Keratinocyte (primary cell): Measurements from ENCODE around the gene FXYD5. TPM values are rescaled to one million over a fixed set of nuclear protein-coding genes. Genes with fewer than 3 reads are reported as not detected.

Source experiments
- DNase-seq: peaks from one replicate; pipeline ENCODE4 v3.0.0-alpha.2; 2011; ENCODE audit warnings: low read depth, missing footprints, low spot score
- FAIRE-seq: peaks from 2 replicates; lab custom pipeline; 2011; peaks lifted over from hg19 to GRCh38; lab: Jason Lieb, UNC
- H2AFZ ChIP-seq: 2 replicates; pipeline ENCODE4 v1.6.0; 2012; ENCODE audit warnings: low read length, control low read depth, inconsistent platforms; ENCODE audit not compliant: control insufficient read depth
- H3K27ac ChIP-seq: 2 replicates; pipeline ENCODE4 v1.5.1; 2011; ENCODE audit warnings: low read length; ENCODE audit not compliant: control insufficient read depth, insufficient read depth
- H3K27me3 ChIP-seq: 3 replicates; pipeline ENCODE4 v1.6.0; 2011; ENCODE audit warnings: low read length; ENCODE audit not compliant: control insufficient read depth, insufficient read depth; ENCODE audit errors: extremely low read depth
- H3K36me3 ChIP-seq, 2 experiments: 2 replicates in 1 of 2; 3 replicates in 1 of 2; pipeline ENCODE4 v1.5.1; 2011; ENCODE audit warnings: low read length in 2 of 2, mild to moderate bottlenecking in 1 of 2; ENCODE audit not compliant: control insufficient read depth in 2 of 2, insufficient read depth in 2 of 2; ENCODE audit errors: extremely low read depth in 1 of 2
- H3K4me1 ChIP-seq: 3 replicates; pipeline ENCODE4 v1.5.1; 2011; ENCODE audit warnings: low read length; ENCODE audit not compliant: control insufficient read depth, insufficient read depth; ENCODE audit errors: extremely low read depth
- H3K4me2 ChIP-seq: 3 replicates; pipeline ENCODE4 v1.6.0; 2011; ENCODE audit warnings: low read depth, low read length; ENCODE audit not compliant: control insufficient read depth, insufficient read depth; ENCODE audit errors: extremely low read depth
- H3K4me3 ChIP-seq, 3 experiments: fragments of 200-600 bp in 1 of 3; sonication (generic) in 1 of 3; 2 replicates in 2 of 3; 3 replicates in 1 of 3; pipeline ENCODE4 v1.5.1; 2011 to 2016; ENCODE audit warnings: low read length in 3 of 3, mild to moderate bottlenecking in 3 of 3, control low read depth in 2 of 3, inconsistent platforms in 1 of 3, low read depth in 1 of 3, mixed read lengths in 1 of 3, mixed run types in 1 of 3, moderate library complexity in 1 of 3; ENCODE audit not compliant: control insufficient read depth in 2 of 3, insufficient read depth in 2 of 3; ENCODE audit errors: extremely low read depth in 1 of 3
- H3K79me2 ChIP-seq: 2 replicates; pipeline ENCODE4 v1.6.0; 2012; ENCODE audit warnings: low read length; ENCODE audit not compliant: control insufficient read depth, insufficient read depth
- H3K9ac ChIP-seq: 3 replicates; pipeline ENCODE4 v1.6.0; 2011; ENCODE audit warnings: low read length; ENCODE audit not compliant: control insufficient read depth, insufficient read depth; ENCODE audit errors: extremely low read depth
- H3K9me1 ChIP-seq: 3 replicates; pipeline ENCODE4 v1.6.0; 2011; ENCODE audit warnings: low read length; ENCODE audit not compliant: control insufficient read depth, insufficient read depth; ENCODE audit errors: extremely low read depth
- H3K9me3 ChIP-seq: 2 replicates; pipeline ENCODE4 v1.5.1; 2012; ENCODE audit warnings: low read depth, low read length; ENCODE audit not compliant: control insufficient read depth
- H4K20me1 ChIP-seq: 3 replicates; pipeline ENCODE4 v1.6.0; 2011; ENCODE audit warnings: low read length; ENCODE audit not compliant: control insufficient read depth, insufficient read depth; ENCODE audit errors: extremely low read depth
- EZH2 ChIP-seq: IDR thresholded peaks from one replicate; pipeline ENCODE4 v1.6.1; 2012; ENCODE audit warnings: inconsistent platforms, mild to moderate bottlenecking, low read length, moderate library complexity
- dilution Hi-C: fragments of 300-500 bp; cut with MboI; formaldehyde crosslinking; loops from one replicate; pipeline ENCODE4 v1.7.0; 2020; ENCODE audit warnings: low sequenced_read_pairs; ENCODE audit not compliant: extremely low pct_ligation_motif_present
- polyA plus RNA-seq, 5 experiments: library from polyadenylated mRNA; depleted of rRNA in 3 of 5; stranded (reverse) in 3 of 5; stranded (forward) in 1 of 5; unstranded in 1 of 5; fragments of >200 nt; gene quantifications; 1 replicate in 1 of 5; 2 replicates in 3 of 5; 3 replicates in 1 of 5; pipeline versions ENCODE4 v1.2.1 to v1.2.3, GENCODE V29; 2011 to 2012; ENCODE audit warnings: missing spikeins in 2 of 5, low read depth in 1 of 5, low replicate concordance in 1 of 5
- TF ChIP-seq, protein P1 (sequence below), 3 experiments: IDR thresholded peaks in 1 of 3; conservative IDR thresholded peaks in 1 of 3; optimal IDR thresholded peaks in 1 of 3; 2 replicates in 2 of 3; 3 replicates in 1 of 3; pipeline versions ENCODE3 to v1.5.1; 2011; ENCODE audit warnings: low read length in 3 of 3, mild to moderate bottlenecking in 3 of 3, moderate library complexity in 2 of 3, control low read depth in 1 of 3, inconsistent platforms in 1 of 3; ENCODE audit not compliant: insufficient read depth in 2 of 3; ENCODE audit errors: extremely low read depth in 1 of 3

The FXYD5 gene
- polyA plus RNA-seq, 1 donor (not counting 4 experiments of a cell fraction or from before 2014, with no cell fraction given), result 122 TPM

- Histone ChIP-seq H3K27me3 (no peaks in the 10 kb centered on the region), H3K9me1 (no peaks in the 10 kb centered on the region), H2AFZ (no peak overlapping the region), H3K4me1 (peaks cover 36% of the 10 kb centered on the region), H4K20me1 (no peaks in the 10 kb centered on the region), H3K36me3 (no peaks in the 10 kb centered on the region), H3K9ac (no peak overlapping the region), H3K79me2 (no peaks in the 10 kb centered on the region), H3K9me3 (no peaks in the 10 kb centered on the region), H3K4me3 (no peak overlapping the region), H3K27ac (peak overlapping the region; percentile 43), H3K4me2 (peak overlapping the region; percentile 10)
- no peak for FAIRE-seq
- dilution Hi-C loops, result no loop called here
- TF ChIP-seq EZH2, result no peak
- TF ChIP-seq, protein P1, sequence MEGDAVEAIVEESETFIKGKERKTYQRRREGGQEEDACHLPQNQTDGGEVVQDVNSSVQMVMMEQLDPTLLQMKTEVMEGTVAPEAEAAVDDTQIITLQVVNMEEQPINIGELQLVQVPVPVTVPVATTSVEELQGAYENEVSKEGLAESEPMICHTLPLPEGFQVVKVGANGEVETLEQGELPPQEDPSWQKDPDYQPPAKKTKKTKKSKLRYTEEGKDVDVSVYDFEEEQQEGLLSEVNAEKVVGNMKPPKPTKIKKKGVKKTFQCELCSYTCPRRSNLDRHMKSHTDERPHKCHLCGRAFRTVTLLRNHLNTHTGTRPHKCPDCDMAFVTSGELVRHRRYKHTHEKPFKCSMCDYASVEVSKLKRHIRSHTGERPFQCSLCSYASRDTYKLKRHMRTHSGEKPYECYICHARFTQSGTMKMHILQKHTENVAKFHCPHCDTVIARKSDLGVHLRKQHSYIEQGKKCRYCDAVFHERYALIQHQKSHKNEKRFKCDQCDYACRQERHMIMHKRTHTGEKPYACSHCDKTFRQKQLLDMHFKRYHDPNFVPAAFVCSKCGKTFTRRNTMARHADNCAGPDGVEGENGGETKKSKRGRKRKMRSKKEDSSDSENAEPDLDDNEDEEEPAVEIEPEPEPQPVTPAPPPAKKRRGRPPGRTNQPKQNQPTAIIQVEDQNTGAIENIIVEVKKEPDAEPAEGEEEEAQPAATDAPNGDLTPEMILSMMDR (optimal IDR thresholded peaks at IDR 0.05 in 1 of 3, IDR thresholded peaks at IDR 0.05 in 1 of 3, conservative IDR thresholded peaks at IDR 0.05 in 1 of 3; ENCODE audit: extremely low read depth in 1 of 3, insufficient read depth in 2 of 3, low read length in 3 of 3), result no peak
- DNase-seq, result no peak
These were observed 45.8 kb upstream of the FXYD5 start for GRCh38 chr19:35108730-35109129.

DNA sequence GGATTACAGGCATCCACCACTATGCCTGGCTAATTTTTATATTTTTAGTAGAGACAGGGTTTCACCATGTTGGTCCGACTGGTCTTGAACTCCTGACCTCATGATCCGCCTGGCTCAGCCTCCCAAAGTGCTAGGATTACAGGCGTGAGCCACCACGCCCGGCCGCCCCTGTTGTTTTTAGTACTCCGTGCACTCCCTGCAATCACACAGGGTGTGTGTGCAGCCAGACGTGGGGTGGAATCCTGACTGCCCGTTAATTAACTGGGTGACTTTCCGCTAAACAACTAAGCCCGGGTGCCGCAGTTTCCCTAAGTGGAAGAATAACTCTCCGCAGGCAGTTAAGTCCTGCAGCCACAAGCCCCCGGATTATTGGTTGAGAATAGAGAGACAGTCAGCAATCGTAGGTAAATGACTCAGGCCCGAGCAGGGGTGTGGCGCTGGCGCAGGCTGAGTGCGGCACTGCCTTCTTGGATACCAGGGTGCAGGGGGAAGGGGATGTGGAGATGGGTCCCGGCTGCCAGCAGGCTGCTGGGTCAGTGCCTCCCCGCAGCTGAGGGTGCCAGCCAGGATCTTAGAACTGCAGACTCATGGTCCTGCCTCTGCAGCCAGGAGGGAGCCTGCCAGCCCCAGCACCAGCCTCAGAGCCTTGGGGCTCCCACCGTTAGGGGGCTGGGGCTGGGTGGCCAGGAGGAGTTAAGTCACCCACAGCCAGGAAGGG lies 45.0 kb upstream of the FXYD5 start:
- FAIRE-seq (peak; percentile 86), DNase-seq (no peak)
- Histone ChIP-seq H3K9me3 (no peaks in the 10 kb centered on the region), H3K27ac (peak overlapping the region; percentile 63), H2AFZ (peak overlapping the region; percentile 74), H3K79me2 (no peaks in the 10 kb centered on the region), H3K9ac (peak overlapping the region; percentile 47), H3K36me3 (no peaks in the 10 kb centered on the region), H3K9me1 (no peaks in the 10 kb centered on the region), H4K20me1 (no peaks in the 10 kb centered on the region), H3K4me1 (peaks cover 40% of the 10 kb centered on the region), H3K27me3 (no peaks in the 10 kb centered on the region), H3K4me3 (peak overlapping the region in 2 of 3 experiments; percentile 18 to 19), H3K4me2 (peak overlapping the region; percentile 69)
- TF ChIP-seq, protein P1 (optimal IDR thresholded peaks at IDR 0.05 in 1 of 3, IDR thresholded peaks at IDR 0.05 in 1 of 3, conservative IDR thresholded peaks at IDR 0.05 in 1 of 3; ENCODE audit: extremely low read depth in 1 of 3, insufficient read depth in 2 of 3, low read length in 3 of 3), result peak in 2 of 3 experiments; percentile 3 to 15
- TF ChIP-seq EZH2, result no peak
- dilution Hi-C loops, result no loop called here
